Inflammatory macrophage treated with lipopolysaccharide for 4 hours (primary cell): Measurements from ENCODE around the gene UNCX.
"Not testable (repeated sequence)": the region's sequence is repeated elsewhere in the genome, so short reads cannot be mapped to it uniquely, and the experiment has no call there.

ENCODE experiments used
- DNase-seq: peaks from one replicate; pipeline ENCODE4 v3.0.0-alpha.2; 2020

Gene UNCX

GRCh38 chr7:1232623-1233332 is at the start of gene UNCX:
Gene UNCX, plus strand, starts transcription at chr7:1232872. Its CDS starts 146 bp downstream, at chr7:1233018.
- no peak for DNase-seq

DNA sequence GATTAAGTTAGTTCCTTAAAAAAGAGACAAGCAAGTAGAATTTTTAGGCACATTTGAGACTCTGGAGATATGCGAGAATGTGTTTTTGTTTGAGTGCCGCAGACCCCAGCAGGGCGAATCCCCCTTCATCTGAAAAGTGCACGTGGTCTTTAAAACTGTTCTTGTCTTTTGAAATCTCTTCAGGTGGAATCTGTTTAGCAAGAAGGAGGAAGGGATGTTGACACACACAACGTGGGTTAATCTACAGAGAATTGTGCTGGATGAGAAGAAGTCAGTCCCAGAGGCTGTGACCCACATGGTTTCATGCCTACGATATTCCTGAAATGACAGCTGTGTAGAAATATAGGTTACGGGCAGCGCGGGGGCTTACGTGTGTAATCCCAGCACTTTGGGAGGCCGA is 45.5 kb upstream of the UNCX start:
- DNase-seq: no peak

DNA sequence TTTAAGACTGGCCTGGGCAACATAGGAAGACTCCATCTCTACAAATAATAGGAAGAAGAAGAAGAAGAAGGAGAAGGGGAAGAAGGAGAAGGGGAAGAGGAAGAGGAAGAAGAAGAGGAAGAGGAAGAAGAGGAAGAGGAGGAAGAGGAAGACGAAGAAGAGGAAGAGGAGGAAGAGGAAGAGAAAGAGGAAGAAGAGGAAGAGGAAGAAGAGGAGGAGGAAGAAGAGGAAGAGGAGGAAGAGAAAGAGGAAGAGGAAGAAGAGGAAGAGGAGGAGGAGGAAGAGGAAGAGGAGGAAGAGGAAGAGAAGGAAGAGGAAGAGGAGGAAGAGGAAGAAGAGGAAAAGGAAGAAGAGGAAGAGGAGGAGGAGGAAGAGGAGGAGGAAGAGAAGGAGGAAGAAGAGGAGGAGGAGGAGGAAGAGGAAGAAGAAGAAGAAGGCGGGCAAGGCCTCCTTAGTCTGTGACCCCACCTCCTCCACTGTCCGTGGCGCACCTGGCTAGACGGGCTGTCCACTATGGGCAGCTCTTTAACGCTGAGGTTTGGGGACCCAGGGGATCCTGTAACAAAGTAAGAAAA is 43.9 kb upstream of the UNCX start:
- no peak for DNase-seq

DNA sequence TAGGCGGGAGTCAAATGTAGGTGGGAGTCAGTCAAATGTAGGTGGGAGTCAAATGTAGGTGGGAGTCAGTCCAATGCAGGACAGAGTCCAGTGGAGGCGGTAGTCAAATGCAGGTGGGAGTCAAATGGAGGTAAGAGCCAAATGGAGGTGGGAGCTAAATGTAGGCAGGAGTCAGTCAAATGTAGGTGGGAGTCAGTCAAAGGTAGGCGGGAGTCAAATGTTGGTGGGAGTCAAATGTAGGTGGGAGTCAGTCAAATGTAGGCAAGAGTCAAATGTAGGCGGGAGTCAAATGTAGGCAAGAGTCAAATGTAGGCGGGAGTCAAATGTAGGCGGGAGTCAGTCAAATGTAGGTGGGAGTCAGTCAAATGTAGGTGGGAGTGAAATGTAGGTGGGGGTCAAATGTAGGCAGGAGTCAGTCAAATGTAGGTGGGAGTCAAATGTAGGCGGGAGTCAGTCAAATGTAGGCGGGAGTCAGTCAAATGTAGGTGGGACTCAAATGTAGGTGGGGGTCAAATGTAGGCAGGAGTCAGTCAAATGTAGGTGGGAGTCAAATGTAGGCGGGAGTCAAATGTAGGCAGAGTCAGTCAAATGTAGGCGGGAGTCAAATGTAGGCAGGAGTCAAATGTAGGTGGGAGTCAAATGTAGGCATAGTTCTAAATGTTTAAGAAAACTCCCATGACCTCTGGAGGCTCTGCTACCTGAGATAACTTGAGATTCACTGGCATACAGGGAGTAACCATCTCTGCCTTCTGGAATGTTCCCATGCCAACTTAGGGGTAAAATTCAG is 42.5 kb upstream of the UNCX start:
- no peak for DNase-seq

- DNase-seq: peak; percentile 93
Observed at GRCh38 chr7:1192171-1192676, 40.4 kb upstream of the UNCX start.

DNA sequence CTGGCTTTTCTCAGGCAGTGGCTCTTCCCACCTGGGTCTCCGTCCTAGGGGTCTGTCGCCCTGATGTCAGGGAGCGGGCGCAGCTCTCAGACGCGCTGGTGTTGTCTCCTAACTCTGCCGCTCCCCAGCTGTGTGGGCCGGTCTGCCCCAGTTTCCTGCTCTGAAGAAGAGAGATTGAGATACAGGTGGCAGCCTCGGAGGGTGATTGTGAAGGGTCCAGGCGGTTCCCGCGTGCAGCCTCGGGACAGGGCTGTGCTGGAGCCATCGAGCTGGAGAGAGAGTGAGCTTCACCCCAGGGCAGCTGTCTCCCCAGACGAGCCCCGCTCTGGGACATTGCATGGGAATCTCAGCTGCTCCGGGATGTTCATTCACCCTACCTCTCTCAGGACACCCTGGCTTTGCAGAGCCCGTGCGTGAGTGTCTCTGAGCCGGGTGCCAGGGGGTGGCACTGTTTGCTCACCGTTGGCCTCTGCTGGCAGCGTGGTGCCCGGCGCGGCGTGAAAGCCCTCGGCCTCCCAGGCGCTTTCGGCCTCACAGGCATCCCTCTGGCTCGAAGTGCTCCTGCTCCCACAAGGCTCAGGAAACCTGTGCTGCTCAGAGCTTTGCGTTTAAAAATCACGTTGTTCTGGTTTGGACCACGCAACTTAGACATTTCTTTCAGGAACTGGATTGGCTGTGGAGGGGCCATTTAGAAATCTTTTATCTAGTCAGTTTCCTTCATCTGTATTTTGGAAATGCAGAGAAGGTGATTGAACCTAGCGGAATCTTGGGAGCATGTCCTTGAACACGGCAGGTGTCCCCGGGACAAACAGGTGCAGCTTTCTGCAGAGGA is 38.9 kb upstream of the UNCX start:
- peak; percentile 49 for DNase-seq

DNA sequence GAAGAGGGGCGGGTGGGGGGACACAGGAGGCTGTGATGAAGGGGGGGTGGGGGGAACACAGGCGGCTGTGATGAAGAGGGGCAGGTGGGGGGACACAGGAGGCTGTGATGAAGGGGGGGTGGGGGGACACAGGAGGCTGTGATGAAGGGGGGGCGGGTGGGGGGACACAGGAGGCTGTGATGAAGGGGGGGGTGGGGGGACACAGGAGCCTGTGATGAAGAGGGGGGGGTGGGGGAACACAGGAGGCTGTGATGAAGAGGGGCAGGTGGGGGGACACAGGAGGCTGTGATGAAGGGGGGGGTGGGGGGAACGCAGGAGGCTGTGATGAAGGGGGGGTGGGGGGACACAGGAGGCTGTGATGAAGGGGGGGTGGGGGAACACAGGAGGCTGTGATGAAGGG is 36.2 kb upstream of the UNCX start:
- DNase-seq: not testable (repeated sequence)

DNA sequence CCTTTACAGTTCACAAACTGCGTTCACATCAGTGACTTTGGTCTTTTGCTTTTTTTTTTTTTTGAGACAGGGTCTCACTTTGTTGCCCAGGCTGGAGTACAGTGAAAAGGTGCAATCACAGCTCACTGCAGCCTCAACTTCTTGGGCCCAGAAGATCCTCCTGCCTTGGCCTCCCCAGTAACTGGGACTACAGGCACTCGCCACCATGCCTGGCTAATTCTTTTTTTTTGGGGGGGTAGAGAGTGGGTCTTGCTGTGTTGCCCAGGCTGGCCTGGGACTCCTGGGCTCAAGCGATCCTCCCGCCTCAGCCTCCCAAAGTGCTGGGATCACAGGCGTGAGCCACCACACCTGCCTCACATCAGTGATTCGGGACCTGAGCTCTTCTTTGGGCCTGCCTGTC is 35.7 kb upstream of the UNCX start:
- DNase-seq: no peak

DNA sequence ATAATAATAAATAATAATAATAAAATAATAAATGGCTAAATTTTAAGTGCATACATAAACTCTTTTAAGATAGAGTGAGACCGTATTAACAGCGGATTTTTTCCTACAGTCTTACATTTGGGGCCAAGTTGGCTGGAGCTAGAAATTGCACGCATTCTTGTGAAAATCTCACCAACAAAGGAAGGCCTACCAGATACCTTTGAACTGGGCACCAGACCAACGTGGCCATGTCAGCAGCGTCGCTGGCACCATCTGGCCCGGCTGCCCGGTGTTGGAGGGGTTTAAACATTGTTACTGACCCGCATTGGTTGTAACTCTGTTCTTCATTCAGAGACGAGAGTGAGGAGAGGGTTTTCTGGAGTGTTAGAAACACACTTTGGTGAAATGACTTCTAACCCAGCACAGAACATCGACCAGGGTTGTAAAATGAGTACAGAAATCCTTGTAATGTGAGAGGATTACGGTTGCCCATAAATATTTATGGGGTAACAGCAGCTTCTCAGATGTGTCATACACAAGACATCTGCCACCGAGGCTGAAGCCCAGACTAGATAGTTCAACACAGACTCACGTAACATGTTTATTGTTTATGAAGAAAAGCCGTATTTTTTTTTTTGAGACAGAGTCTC is 34.6 kb upstream of the UNCX start:
- DNase-seq: no peak

GRCh38 chr7:1200045-1200444 is 32.6 kb upstream of the UNCX start:
- no peak for DNase-seq

DNA sequence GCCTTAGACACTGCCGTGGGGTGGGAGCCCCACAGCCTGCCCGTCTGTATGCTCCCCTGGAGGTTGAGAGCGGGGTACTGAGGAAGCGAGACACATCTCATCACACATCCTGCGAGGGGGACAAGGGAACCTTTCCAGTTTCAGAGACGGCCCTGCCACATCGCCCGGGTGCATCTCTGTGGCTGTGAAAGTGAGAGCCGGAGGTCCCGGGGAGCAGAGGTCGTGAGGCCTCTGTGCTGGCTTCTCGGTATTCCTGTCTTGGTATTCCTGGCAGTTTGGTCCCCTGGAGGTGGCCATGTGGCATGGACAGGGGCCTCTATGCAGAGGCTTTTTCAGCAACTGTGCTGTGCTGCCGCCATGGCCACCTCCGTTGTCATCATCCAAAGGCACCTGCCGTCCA is 30.8 kb upstream of the UNCX start:
- no peak for DNase-seq

GRCh38 chr7:1202914-1203313 is 29.8 kb upstream of the UNCX start:
- not testable (repeated sequence) for DNase-seq

DNA sequence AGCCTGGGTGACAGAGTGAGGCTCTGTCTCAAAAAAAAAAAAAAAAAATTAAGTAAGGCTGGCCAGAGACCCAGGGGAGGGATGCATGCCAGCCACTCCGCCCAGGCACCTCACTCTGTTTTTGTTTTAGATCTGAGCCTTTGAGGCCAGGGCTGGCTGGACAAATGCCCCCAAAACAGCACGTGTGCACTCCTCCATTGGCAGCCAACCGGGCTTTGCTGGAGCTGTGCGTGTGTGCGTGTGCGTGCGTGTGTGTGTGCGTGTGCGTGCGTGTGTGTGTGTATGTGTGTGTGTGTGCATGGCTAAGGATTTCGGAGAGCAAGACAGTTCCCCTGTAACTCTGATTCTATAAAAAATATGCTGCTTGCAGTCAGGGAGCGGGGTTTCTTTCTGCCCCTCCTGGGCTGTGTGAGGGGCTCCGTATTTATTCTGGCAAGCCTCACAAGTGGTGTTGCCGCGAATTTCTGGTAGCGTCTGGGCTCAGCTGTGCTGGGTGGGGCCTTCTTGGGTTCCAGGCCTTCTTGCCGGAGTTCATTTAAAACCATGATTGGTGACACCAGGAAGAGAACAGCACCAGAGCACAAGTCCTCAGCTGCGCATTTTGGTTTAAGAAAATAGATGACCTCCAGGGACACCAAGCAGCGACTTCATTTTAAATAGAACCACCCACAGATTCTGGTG is 28.1 kb upstream of the UNCX start:
- no peak for DNase-seq

DNA sequence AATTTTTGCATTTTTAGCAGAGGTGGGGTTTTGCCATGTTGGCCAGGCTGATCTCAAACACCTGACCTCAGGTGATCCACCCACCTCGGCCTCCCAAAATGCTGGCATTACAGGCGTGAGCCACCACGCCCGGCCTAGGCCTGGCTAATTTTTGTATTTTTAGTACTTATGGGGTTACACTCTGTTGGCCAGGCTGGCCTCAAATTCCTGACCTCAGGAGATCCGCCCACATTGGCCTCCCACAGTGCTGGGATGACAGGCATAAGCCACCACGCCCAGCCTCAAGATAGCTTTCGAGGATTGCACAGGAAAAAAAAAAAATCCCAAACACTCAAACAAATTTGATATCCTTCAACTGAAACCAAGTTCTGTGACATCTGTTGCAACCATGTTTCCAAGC is 26.9 kb upstream of the UNCX start:
- DNase-seq: not testable (repeated sequence)

DNA sequence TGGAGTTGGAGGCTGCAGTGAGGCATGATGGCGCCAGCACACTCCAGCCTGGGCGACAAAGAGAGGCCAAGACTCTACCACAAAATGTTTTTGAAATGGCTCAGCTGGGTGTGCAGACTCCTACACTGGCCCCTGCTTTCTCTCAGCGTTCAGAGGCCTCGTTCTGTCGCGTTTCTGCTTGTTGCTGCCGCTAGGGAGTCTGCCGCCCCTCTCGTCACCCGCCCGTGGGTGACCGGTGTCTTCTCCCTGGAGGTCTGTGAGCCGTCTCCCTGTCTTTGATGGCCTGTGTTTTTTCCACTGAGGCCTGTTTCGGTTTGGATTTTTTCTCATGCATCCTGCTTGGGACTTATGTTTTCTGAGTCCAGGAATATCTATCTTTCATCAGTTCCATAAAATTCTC is 23.6 kb upstream of the UNCX start:
- no peak for DNase-seq

DNA sequence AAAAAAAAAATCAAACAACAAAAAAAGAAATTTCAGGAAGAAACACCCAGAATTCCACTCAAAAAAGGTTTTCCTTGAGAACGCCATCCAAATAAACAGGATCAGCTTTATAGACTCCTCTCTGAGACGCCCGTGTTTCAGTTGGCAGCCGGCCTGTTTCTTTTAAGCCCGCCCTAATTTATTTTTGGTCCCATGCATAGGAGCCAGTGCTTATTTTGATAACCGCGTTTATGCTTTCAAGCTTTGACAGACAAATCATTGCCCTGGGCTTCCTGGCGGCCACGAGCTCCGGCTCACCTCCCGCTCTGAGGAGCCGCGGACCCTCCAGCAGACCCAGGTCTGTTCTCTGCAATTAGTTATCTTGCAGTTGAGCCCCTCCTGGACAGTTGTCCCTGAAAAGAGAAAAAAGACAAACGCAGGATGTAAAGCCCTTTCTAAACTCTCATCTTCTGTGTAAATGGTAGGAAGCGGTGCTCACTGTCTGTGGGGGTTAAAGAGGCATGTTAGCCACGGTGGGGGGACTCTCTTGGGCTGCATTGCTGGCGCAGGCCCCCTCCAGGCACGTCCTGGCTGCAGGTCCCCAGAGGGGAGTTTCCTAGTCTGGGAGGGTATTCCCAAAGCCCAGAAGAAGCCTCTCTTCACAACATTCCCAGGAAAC is 22.2 kb upstream of the UNCX start:
- DNase-seq: no peak

GRCh38 chr7:1210979-1211608 is 21.6 kb upstream of the UNCX start:
- no peak for DNase-seq

- DNase-seq: no peak
Observed at GRCh38 chr7:1211611-1212010, 21.1 kb upstream of the UNCX start.

GRCh38 chr7:1212025-1212424 is 20.6 kb upstream of the UNCX start:
- DNase-seq: not testable (repeated sequence)

DNA sequence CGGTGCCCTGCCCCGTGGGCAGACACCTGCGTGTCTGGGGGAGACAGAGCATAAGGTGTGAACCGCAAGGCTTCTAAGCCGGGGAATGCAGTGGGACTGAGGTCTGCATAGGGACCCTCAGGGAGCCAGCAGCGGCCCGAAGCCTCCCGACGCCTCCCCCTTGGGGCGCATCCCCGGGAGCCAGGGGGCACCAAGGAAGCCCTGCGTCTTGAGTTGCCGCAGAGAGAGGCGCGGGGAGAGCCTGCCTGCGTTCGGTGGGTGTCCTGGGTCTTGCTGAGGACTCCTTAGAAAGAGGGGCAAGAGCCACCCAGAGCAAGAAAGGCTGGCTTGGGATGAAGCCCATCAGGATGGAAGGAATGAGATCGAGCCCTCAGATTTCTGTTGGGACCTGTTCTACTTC is 18.2 kb upstream of the UNCX start:
- no peak for DNase-seq
